Left renal cortex interstitium (tissue), 4 donors: Measurements from ENCODE around the gene TELO2. TPM values are rescaled to one million over a fixed set of nuclear protein-coding genes. Genes with fewer than 3 reads are reported as not detected.
"Not testable (repeated sequence)": the region's sequence is repeated elsewhere in the genome, so short reads cannot be mapped to it uniquely, and the experiment has no call there.

ENCODE experiments used
- DNase-seq, 4 donors: peaks; one replicate each; pipeline ENCODE4 v3.0.0-alpha.2; 2013; ENCODE audit warnings: low read depth in 4 of 4, low spot score in 2 of 4, missing footprints in 1 of 4
- polyA plus RNA-seq, 4 donors: library from polyadenylated mRNA; unstranded; fragments of 120-200 nt; gene quantifications; one replicate each; pipeline ENCODE4 v1.2.1, GENCODE V29; 2013; ENCODE audit not compliant: insufficient read length in 4 of 4

The TELO2 gene
- polyA plus RNA-seq, 4 donors = 26.5 to 50.5 (median 41.5) TPM

DNA sequence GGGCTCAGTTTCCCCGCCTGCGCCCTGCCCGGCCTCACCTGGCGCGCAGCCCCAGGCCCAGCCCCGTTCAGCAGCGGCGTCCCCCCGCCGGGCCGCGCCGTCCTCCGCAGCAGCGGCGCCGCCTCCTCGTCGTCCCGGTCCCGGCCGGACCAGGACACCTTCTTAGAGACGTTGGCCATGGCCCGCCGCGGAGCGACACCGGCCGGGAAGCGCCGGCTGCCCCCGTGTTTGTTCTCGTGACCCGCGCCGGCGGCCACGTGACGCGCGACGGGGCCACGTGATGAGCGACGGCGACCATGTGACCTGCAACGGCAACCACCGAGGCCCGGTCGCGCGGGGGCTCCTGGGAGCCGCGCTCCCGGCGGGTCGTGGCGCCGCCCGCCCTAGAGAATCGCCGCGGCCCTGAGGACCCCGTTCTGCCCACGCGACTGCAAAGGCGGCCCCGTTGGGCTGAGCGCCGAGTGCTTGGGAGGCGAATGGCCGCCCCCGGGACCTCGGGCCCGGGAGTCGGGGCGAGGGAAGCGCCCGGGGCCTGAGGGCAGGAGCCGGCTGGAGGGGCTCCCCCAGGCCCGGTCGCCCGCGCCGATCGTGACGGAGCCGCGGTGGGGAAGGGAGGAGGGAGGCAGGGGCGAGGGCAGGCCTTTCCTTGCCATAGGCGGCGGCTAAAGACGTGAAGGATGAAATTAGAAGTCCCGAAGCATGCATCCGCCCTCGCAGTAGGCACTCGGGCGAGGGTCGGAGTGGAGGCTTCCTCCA is 18.2 kb upstream of the TELO2 start, which contains the start of gene CLCN7:
TSS of gene CLCN7 (minus strand) at position 233 of the 756 bp plus-strand sequence. CDS start at position 179, 54 bp downstream.
- DNase-seq = peak; percentile 17 to 70 (median 58)

DNA sequence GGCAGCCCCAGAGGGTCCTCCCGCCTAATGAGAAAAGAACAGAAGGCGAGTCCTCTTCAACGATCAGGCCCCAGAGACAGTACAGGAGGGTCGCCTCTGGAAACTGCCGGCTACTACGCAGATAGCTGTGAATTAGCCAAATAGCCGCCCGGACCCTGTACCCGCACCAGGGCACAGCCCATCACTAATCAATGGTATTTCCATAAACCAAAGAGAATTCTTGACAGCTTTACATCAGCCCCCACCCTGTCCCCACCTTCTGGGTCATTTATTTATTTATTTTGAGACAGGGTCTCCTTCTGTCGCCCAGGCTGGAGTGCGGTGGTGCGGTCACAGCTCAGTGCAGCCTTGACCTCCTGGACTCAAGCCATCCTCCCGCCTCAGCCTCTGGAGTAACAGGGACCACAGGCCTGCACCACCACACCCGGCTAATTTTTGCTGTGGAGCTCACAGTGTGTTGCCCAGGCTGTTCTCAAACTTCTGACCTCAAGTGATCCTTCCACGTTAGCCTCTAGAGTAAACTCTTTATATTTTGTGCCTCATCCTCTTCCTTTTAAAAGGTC is 17.5 kb upstream of the TELO2 start:
- no peak for DNase-seq

- DNase-seq = no peak
Measured at GRCh38 chr16:1477033-1477432, 16.1 kb upstream of the TELO2 start.

DNA sequence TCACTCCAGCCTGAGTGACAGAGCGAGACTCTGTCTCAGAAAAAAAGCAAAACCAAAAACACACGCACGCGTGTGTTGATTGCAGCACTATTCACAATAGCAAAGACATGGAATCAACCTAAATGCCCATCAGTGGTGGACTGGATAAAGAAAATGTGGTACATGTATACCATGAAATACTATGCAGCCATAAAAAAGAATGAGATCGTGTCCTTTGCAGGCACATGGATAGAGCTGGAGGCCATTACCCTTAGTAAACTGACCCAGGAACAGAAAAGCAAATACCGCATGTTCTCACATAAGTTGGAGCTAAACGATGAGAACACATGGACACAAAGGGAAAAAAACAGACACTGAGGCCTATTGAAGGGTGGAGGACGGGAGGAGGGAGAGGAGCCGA is 14.2 kb upstream of the TELO2 start:
- not testable (repeated sequence) for DNase-seq

- DNase-seq = no peak
Measured at GRCh38 chr16:1481906-1482835, 11.0 kb upstream of the TELO2 start.

DNA sequence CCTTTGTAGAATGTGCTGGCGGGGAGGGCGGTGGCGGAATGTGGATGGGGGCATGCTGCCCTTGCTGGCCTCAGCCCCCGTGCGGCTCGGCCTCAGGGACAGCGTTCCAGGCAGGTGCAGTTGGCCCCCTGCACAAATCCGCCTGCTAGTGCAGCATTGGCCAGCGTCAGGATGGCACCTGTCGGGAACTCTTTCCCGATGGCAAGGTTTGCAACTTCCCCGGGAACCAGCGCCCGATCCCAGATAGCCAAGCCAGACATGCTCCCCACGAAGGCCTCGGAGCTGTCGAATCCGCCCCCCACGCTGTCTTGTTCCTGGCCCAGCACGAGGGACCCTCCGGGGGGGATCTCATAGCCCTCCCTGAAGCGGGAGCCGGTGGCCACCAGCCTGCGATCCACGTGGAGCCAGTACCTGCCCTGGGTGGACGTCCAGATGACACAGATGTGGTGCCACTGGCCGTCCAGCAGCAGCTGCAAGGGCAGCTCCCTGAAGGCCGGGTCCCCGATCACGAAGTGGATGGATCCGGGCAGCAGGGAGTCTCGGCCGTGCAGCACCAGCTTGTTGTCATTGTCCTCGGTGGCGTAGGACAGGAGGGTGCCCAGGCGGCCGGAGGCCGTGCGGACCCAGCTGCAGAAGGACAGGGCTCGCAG is 7.2 kb upstream of the TELO2 start:
- no peak for DNase-seq

DNA sequence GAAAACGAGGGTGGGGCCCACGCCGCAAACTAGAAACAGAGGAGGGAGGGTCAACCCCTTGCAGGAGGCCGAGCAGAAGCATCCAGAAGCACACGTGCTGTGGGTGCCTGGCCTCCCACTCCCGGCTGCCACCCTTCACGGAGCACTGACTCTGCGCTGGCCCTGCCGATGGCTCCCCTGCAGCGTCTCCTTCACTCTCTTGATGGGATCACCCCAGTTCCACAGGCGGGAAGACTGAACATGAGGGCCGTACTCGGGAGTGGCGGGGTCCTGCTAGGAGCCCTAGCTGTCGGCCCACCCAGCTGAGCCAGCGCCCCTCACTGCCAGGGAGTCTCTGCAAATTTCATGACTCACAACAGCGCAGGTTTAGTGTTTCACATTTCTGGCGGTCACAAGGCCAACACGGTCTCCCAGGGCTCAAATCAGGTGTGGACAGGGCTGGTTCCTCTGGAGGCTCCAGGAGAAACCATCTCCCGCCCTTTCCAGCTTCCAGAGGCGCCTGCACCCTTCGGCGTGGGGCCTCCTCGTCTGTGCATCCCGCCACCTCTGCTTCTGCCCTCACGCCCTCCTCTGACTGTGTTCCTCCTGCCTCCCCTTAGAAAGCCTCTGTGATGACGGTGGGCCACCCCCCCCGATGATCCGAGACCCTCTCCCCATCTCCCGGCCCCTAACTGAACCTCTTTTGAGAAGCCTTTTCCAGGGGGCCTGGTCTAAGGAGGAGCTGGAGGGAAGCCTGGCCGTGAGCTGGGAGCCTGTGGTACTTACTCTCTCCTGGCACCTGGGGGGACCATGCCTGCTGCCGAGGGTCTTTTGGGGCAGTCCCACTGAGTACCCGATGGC is 6.4 kb upstream of the TELO2 start:
- no peak for DNase-seq

GRCh38 chr16:1487395-1488053 is 5.6 kb upstream of the TELO2 start:
- no peak for DNase-seq

DNA sequence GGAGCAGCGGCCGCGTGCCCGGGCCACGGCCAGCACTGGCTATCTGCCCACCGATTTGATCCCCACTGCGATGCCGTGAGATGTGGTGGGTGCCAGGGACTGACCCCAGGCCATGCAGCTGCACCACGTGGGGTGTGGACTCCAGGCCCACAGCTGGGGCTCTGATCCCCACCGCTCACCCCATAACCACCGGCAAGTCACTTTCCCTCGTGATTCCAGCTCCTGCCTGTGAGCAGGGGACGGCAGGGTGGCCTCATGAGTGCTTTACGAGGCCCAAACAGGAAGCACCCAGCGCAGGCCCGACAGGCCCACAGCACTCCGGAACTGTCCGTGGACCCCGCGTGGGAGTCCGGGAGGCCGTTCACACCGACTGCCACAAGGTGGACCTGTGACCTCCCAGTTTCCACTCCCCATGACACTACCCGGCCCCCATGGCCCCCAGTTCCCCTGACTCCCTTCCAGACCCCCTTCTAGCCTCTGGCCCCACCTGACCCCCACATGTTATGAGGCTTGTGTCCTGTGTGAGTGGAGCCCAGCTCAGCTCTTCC is 5.0 kb upstream of the TELO2 start:
- no peak for DNase-seq

DNA sequence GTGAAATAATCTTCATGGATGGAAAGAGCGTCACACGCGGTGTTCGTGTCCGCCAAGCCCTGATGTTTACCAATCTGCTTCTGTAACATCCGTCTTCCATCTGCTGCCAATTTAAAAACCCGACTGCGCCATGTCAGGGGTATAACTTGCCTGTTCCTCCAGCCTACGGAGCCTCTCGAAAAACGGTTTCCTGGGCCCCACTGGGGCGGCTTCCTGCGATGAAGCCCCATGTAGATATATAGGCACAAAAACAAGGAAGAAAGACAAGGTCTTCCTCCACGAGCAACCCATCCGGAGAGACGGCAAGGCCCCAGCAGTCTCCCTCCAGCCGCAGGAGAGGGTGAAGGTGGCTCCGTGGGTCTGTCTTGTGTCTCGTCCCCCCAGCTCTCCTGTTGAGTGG is 4.5 kb upstream of the TELO2 start, which contains the start of gene PTX4:
TSS of gene PTX4 (minus strand) at position 326 of the 400 bp plus-strand sequence. CDS start at position 291, 35 bp downstream.
- no peak for DNase-seq

DNA sequence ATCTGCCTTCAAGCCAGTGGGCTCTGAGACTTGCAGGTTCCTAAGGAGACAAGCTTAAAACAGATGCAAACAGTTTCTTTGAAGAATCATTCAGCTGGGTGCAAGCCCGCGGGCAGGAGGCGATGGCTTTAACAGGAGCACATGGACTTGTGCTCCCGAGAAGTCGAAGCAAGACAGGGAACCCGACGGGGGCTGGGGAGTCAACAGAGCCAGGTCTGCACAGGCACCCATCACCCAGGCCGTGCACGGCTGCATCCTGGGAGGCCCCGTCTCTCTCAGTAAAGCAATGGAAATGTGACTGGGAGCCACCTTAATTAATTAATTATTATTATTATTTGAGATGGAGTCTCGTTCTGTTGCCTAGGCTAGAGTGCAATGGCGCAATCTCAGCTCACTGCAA is 4.1 kb upstream of the TELO2 start:
- no peak for DNase-seq

DNA sequence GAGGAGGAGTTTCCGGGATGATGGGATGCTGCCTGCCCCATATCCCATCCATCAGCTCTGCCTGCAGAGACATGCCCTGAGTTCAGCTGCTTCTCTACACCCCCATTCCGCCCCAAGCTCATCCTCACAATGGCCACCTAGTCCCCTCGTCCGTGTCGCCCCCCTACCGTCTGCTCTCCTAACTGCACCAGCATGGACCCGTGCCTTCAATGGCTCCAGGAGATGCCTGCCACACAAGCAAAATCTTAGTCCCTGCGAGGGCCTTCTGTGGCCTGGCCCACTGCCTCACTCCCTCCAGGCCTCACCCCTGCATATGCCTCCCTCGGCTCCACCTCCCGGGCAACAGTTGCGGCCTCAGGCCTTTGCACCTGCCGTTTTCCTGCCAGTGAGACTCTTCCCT is 1.8 kb upstream of the TELO2 start:
- no peak for DNase-seq

DNA sequence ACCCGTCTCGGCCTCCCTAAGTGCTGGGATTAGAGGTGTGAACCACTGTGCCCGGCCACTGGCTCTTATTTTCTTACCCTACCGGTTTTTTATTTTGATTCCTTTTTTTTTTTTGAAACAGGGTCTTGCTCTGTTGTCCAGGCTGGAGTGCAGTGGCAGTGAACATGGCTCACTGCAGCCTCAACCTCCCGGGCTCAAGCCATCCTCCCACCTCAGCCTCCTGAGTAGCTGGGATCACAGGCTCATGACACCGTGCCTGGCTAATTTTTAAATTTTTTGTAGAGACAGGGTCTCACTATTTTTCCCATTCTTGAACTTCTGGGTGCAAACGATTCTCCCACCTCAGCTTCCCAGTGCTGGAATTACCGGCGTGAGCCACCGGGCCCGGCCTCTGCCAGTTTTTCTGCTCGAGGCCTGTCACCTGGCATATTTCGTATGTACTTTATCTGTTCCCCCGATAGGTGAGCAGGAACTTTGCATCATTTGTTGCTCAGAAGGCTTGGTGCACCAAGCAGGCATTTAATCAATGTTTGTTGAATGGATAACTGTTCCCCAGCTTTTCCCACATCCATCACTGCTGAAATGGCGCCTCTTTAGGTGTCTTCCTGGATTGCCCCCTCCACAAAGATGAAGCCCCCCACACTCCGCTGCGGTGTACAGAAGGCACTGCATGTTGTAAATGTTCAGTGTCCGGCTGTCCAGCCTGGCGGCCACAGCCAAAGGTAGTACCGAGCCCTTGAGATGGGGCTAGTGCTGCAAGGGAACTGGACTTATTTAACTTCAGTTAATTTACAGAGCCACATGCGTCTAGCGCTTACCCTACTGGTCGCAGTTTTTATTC is 858 bp upstream of the TELO2 start:
- no peak for DNase-seq

DNA sequence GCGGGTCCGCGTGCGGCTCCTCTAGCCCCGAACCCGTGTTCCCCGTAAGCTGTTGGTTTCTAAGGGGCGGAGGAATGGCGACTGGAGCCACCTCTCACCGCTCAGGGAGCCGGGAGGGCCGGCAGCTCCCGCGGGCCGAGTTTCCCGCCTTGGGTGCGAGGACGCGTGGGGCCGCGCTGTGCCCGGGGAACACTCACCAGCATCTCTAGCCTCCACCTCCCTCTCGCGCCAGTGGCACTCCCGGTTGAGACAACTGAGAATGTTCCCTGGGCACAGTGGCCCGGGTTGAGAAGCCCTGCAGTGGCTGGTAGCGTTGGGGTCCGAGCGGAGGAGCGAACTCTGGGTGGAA is 560 bp downstream of the TELO2 start:
- no peak for DNase-seq

- DNase-seq = no peak
Measured at GRCh38 chr16:1494129-1494640, 1.0 kb downstream of the TELO2 start.

GRCh38 chr16:1494711-1495110 is 1.6 kb downstream of the TELO2 start:
- no peak for DNase-seq

GRCh38 chr16:1495211-1495888 is 2.2 kb downstream of the TELO2 start:
- DNase-seq = no peak
